Fibroblast of lung (primary cell): ENCODE results near the gene HS1BP3. TPM values are rescaled to one million over a fixed set of nuclear protein-coding genes. Genes with fewer than 3 reads are reported as not detected.

ENCODE experiments used
- DNase-seq, 2 donors: peaks; one replicate each; pipeline versions ENCODE4 v3.0.0 to v3.0.0-alpha.2; 2010; ENCODE audit warnings: low read depth in 2 of 2
- H2AFZ ChIP-seq: 2 replicates; pipeline ENCODE4 v1.5.1; 2012; ENCODE audit warnings: low read length, control low read depth, inconsistent platforms
- H3K27ac ChIP-seq: 2 replicates; pipeline ENCODE4 v1.5.1; 2011; ENCODE audit warnings: low read length, control low read depth; ENCODE audit not compliant: insufficient read depth
- H3K27me3 ChIP-seq: 2 replicates; pipeline ENCODE4 v1.5.1; 2011; ENCODE audit warnings: mild to moderate bottlenecking, low read length; ENCODE audit not compliant: control insufficient read depth, insufficient read depth
- H3K36me3 ChIP-seq: 2 replicates; pipeline ENCODE4 v1.5.1; 2011; ENCODE audit warnings: low read length; ENCODE audit not compliant: control insufficient read depth, insufficient read depth
- H3K4me1 ChIP-seq: 2 replicates; pipeline ENCODE4 v1.5.1; 2011; ENCODE audit warnings: low read length; ENCODE audit not compliant: control insufficient read depth, insufficient read depth; ENCODE audit errors: extremely low read depth
- H3K4me2 ChIP-seq: 2 replicates; pipeline ENCODE4 v1.5.1; 2011; ENCODE audit warnings: low read length, control low read depth; ENCODE audit not compliant: insufficient read depth; ENCODE audit errors: extremely low read depth
- H3K4me3 ChIP-seq, 4 experiments: fragments of 200-600 bp in 1 of 4; sonication (generic) in 1 of 4; replicated peaks in 1 of 4; 2 replicates each; pipeline ENCODE4 v1.5.1; 2011 to 2016; ENCODE audit warnings: low read length in 4 of 4, low read depth in 3 of 4, mild to moderate bottlenecking in 3 of 4, control low read depth in 2 of 4, inconsistent platforms in 1 of 4, mixed read lengths in 1 of 4; ENCODE audit not compliant: insufficient read depth in 1 of 4; ENCODE audit errors: control extremely low read depth in 1 of 4
- H3K79me2 ChIP-seq: 2 replicates; pipeline ENCODE4 v1.5.1; 2012; ENCODE audit warnings: mild to moderate bottlenecking, low read length, inconsistent platforms; ENCODE audit not compliant: control insufficient read depth, insufficient read depth
- H3K9ac ChIP-seq: 2 replicates; pipeline ENCODE4 v1.5.1; 2011; ENCODE audit warnings: mild to moderate bottlenecking, low read length, control low read depth; ENCODE audit not compliant: insufficient read depth
- H3K9me3 ChIP-seq: 2 replicates; pipeline ENCODE4 v1.5.1; 2012; ENCODE audit warnings: low read depth, low read length; ENCODE audit not compliant: control insufficient read depth, insufficient read depth
- H4K20me1 ChIP-seq: 2 replicates; pipeline ENCODE4 v1.5.1; 2011; ENCODE audit warnings: low read length; ENCODE audit not compliant: control insufficient read depth, insufficient read depth; ENCODE audit errors: extremely low read depth
- CTCF ChIP-seq, 2 donors: IDR thresholded peaks in 1 of 2; conservative IDR thresholded peaks in 1 of 2; 1 replicate in 1 of 2; 2 replicates in 1 of 2; pipeline ENCODE4 v1.5.1; 2011 to 2012; ENCODE audit warnings: low read length in 2 of 2, control low read depth in 1 of 2, inconsistent platforms in 1 of 2, low read depth in 1 of 2, mild to moderate bottlenecking in 1 of 2
- EZH2 ChIP-seq: IDR thresholded peaks from 2 replicates; pipeline ENCODE4 v1.5.1; 2012; ENCODE audit warnings: low read length, control low read depth, mild to moderate bottlenecking; ENCODE audit errors: missing control alignments
- polyA plus RNA-seq, 2 donors: library from polyadenylated mRNA; depleted of rRNA in 1 of 2; stranded (reverse) in 1 of 2; unstranded in 1 of 2; fragments of >200 nt; gene quantifications; 2 replicates each; pipeline ENCODE4 v1.2.1, GENCODE V29; 2011 to 2012; ENCODE audit warnings: missing spikeins in 1 of 2
- total RNA-seq: library from RNA; depleted of rRNA; stranded (reverse); fragments of >200 nt; gene quantifications from 2 replicates; pipeline ENCODE4 v1.2.1, GENCODE V29; 2014

HS1BP3 gene
- total and polyA plus RNA-seq, 2 donors (not counting 1 experiment from before 2014, with no cell fraction given) = 17.8 to 38.1 TPM

GRCh38 chr2:20612925-20613916 is 37.7 kb downstream of the HS1BP3 start:
- H4K20me1 ChIP-seq = no peaks in the 10 kb centered on the region
- H3K27me3 ChIP-seq = no peaks in the 10 kb centered on the region
- no peaks in the 10 kb centered on the region for H3K79me2 ChIP-seq
- no peak overlapping the region for H3K4me3 ChIP-seq
- H3K4me1 ChIP-seq = peaks cover 43% of the 10 kb centered on the region
- H3K9ac ChIP-seq = no peak overlapping the region
- H3K9me3 ChIP-seq = no peaks in the 10 kb centered on the region
- no peak for DNase-seq
- TF ChIP-seq EZH2 (no peak), CTCF (conservative IDR thresholded peaks at IDR 0.05 in 1 of 2, IDR thresholded peaks at IDR 0.05 in 1 of 2; ENCODE audit: low read depth in 1 of 2, low read length in 2 of 2) (no peak)
- H3K27ac ChIP-seq = no peak overlapping the region
- no peaks in the 10 kb centered on the region for H3K36me3 ChIP-seq
- no peak overlapping the region for H2AFZ ChIP-seq
- H3K4me2 ChIP-seq = no peak overlapping the region

DNA sequence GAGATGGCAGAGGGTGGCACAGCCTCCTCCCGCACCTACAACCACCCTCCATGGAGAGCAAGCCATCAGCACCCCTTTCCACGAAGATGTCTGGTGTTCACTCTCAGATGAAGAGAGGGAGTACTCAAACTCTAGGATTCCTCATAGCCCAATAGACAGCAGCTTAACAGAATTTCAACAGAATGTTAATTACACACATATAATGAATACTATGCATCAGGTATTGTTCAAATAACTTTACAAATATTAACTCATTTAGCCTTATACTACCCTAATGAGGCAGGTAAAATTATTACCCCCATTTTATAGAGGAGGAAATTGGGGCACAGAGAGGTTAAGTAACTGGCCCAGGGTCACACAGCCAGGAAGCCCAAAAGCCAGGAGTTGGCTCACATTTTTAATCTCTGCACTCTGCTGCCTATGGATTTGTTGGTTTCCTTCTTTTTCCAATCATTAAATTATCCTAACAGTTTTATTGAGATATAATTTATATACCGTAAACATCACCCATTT is 39.0 kb downstream of the HS1BP3 start:
- Histone ChIP-seq H3K27me3 (no peaks in the 10 kb centered on the region), H3K36me3 (no peaks in the 10 kb centered on the region), H4K20me1 (no peaks in the 10 kb centered on the region), H3K9me3 (no peaks in the 10 kb centered on the region), H2AFZ (no peak overlapping the region), H3K9ac (no peak overlapping the region), H3K79me2 (no peaks in the 10 kb centered on the region), H3K4me3 (no peak overlapping the region), H3K27ac (peak overlapping the region; percentile 49), H3K4me1 (peaks cover 34% of the 10 kb centered on the region), H3K4me2 (no peak overlapping the region)
- DNase-seq = no peak
- TF ChIP-seq EZH2 (no peak), CTCF (conservative IDR thresholded peaks at IDR 0.05 in 1 of 2, IDR thresholded peaks at IDR 0.05 in 1 of 2; ENCODE audit: low read depth in 1 of 2, low read length in 2 of 2) (no peak)

DNA sequence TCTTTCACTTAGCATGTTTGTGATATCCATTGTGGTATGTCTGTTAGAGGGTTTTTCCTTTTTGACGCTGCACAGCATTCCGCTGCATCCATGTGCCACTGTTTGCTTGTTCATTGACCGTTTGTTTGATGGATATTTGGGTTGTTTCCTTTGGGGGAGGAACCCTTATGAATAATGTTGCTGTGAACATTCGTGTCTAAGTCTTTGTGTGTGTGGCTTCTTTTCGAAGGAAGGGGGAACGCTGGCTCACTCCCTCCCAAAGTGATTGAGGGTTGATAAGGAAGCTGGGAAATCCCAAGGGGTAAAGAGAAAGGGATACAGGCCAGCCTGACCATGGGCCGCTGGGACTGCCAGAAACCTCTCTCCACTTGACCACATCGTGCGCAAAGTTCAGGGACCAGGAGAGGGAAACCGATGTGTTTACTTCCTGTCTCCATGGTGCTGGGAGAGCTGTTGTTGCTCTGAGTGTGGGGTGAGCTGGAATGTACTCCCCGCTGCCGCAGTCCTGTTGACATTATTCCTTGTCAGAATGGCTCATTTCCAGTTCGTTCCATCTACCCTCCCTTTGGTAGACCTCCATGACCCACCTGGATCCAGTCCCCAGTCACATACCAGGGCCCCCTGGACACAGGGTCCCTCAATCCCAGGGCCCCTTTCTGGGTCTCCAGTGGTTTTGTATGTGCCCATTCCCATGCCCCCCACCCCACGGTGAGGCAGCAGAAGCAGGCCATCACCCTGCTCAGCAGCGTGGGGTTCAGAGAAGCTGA is 39.6 kb downstream of the HS1BP3 start:
- Histone ChIP-seq H3K79me2 (no peaks in the 10 kb centered on the region), H3K36me3 (no peaks in the 10 kb centered on the region), H3K4me2 (peak overlapping the region; percentile 51), H3K4me3 (no peak overlapping the region), H4K20me1 (no peaks in the 10 kb centered on the region), H3K27ac (peak overlapping the region; percentile 76), H3K4me1 (peaks cover 30% of the 10 kb centered on the region), H3K9me3 (no peaks in the 10 kb centered on the region), H3K9ac (peak overlapping the region; percentile 47), H2AFZ (peak overlapping the region; percentile 13), H3K27me3 (no peaks in the 10 kb centered on the region)
- peak; percentile 97 to 98 for DNase-seq
- TF ChIP-seq EZH2 (no peak), CTCF (conservative IDR thresholded peaks at IDR 0.05 in 1 of 2, IDR thresholded peaks at IDR 0.05 in 1 of 2; ENCODE audit: low read depth in 1 of 2, low read length in 2 of 2) (no peak)
